D341Med (cell line): ENCODE measurements around the gene SLC35C1.
A peak's percentile ranks its signal among the peaks of the same experiment; 100 is the strongest.
"Not testable (repeated sequence)": the region's sequence is repeated elsewhere in the genome, so short reads cannot be mapped to it uniquely, and the experiment has no call there.

Source experiments
- DNase-seq: peaks from one replicate; pipeline ENCODE4 v3.0.0; 2012; ENCODE audit warnings: low spot score

The SLC35C1 gene

DNA sequence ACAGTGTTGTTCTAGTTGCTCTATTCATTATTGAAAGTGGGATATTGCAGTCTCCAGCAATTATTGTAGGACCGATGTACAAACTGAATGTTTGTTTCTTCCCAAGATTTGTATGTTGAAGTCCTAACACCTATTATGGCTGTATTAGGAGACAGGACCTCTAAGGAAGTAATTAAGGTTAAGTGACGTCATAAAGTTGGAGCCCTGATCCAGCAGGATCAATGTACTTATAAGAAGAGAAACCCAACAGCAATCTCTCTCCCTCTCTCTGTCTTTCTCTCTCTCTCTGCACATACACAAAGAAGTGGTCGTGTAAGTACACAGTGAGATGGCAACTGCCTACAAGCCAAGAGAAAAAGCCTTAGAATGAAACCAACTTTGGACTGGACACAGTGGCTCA lies 16.1 kb upstream of the SLC35C1 start:
- no peak for DNase-seq

DNA sequence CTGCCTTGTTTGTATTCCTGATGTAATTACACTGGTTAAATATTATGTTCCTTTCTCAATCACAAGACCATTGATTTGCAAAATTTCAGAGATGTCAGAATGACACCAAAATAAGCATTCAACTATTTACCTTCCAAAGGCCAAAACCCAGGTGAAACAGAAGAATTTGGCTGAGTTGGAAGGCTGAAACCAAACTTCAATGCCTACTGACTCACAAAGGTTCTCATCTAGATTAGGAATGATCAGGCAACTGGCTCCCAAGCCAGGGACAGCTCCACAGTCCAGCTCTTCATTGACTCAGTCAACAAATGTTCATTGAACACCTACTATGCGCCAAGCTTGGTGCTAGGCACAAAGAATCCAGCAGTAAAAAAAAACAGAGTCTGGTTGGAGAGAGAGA lies 13.4 kb upstream of the SLC35C1 start:
- DNase-seq, result no peak

DNA sequence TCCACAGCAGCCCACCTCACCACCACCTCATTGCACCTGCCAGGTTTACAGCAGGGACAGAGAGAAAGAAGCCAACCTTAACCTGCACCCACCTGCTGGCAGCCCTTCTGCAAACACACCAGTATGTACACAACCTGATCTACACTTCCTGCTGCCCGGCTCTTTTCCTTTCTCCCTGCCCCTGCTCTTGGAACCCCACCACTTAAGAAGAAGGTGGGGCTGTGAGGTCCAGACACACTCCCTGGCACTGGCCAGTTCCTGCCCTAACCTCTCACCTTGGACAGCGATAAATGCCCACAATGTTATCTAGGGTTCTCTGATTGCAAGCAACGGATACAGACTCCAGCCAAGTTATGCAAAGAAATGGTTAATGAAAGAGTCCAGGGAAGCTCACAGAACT lies 10.8 kb upstream of the SLC35C1 start:
- DNase-seq, result no peak

DNA sequence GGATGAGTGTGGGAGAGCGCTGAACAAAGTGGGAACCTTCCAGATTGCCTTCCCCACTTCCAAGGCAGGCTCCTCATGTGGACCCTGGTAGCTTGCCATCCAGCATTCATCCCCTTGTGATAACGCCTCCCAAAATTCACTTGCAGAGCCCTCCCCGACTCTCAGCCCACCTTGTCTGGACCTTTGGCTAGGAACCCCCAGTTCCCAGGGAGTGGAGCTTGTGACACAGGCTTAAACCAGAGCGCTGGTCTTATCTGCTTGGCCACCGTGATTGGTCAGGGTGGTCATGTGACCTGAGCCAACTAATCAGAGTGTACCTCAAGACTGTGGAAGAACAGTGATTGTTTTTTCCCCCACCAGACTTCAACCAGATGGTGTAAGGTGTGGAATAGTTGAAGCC lies 9.6 kb upstream of the SLC35C1 start:
- no peak for DNase-seq

DNA sequence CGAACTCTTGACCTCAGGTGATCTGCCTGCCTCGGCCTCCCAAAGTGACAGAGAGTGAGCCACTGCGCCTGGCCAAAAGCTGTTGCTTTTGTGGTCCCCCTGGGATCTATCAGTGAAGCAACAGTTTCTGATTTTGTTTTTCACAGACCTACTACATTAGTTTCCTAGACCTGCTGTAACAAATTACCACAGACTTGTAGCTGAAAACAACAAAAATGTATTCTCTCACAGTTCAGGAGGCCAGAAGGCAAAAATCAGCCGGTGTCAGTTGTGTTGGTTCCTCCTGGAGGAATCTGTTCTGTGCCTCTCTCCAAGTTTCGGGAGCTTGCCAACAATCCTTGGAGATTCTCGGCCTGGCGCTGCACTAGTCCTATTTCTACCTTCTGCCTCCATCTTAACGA lies 8.5 kb upstream of the SLC35C1 start:
- DNase-seq, result no peak

DNA sequence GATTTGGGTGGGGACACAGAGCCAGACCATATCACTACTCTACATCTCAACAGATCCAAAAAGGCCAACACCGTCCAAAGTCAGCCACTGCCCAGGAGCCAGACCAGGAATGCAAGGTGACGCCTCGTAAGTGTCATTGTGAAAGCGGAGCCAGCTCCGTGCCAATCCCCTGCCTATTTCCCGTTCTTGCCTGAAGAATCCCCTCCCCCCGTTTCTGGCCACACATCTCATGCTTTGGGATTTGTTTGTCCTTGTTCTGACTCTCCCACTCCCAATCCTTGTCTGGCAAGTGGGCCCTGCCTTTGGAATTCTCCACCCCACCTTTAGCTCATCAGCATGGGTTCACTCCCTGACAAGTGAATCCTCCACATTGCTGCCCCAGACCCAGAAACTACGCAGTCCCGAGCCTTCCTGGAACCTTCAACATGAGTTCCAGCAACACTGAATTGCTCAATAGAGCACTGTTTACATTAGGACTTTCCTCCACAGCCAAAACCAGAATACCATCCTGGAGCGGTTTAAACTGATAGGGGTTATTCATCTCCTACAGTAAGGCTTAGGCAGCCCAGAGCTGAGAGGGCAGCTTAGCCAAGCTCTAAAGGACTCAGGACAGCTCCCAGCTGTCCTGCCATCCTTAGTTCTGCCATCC lies 6.0 kb upstream of the SLC35C1 start:
- no peak for DNase-seq

DNA sequence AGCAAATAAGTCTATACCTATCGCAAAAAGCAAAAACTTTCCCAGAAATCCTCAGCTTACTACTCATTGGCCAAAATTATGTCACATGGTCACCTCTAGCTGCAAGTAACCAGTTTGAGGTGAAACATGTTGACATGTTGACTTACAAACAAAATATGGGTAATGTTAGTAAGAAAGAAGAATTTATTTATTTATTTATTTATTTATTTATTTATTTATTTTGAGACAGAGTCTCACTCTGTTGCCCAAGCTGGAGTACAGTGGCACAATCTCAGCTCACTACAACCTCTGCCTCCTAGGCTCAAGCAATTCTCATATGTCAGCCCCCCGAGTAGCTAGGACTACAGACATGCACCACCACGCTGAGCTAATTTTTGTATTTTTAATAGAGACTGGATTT lies 5.4 kb upstream of the SLC35C1 start:
- DNase-seq, result no peak

DNA sequence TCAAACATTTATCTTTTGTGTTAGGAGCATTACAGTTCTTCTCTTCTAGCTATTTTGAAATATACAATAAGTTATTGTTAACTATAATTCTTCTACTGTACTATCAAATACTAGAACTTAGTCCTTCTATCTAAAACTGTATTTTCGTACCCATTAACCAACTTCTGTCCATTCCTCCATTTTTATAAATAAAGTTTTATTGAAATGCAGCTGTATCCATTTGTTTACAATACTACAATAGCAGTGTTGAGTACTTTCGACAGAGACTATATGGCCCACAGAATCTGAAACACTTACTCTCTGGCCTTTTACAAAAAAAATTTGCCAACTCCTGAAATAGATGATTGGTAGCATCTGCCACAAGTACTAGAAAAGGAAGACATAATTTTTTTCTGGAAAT lies 4.7 kb upstream of the SLC35C1 start:
- no peak for DNase-seq

DNA sequence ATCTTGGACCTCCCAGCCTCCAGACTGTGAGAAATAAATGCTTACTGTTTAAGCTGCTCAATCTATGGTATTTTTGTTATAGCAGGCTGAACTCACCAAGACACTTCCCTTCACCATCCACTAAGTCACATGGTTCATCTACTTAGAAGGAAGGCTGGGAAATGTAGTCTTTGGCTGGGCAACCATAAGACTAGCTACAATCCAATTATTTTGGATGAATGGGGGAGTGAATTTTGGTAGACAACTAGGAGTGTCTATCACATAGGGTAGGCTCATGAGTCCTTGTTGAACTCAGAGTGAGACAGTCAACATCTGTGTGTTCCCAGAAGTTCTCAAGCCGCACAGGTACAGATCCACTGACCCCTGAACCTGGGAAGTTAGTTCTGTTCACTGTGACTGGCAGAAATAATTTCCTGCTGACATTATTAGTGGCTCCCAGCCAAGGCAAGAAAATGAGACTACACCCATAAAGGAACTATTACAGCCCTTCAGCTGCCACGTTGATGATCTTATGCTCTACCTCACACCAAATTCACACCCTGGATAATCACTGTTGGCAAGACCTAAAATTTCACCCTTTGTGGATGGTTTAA lies 3.1 kb upstream of the SLC35C1 start:
- DNase-seq, result no peak

DNA sequence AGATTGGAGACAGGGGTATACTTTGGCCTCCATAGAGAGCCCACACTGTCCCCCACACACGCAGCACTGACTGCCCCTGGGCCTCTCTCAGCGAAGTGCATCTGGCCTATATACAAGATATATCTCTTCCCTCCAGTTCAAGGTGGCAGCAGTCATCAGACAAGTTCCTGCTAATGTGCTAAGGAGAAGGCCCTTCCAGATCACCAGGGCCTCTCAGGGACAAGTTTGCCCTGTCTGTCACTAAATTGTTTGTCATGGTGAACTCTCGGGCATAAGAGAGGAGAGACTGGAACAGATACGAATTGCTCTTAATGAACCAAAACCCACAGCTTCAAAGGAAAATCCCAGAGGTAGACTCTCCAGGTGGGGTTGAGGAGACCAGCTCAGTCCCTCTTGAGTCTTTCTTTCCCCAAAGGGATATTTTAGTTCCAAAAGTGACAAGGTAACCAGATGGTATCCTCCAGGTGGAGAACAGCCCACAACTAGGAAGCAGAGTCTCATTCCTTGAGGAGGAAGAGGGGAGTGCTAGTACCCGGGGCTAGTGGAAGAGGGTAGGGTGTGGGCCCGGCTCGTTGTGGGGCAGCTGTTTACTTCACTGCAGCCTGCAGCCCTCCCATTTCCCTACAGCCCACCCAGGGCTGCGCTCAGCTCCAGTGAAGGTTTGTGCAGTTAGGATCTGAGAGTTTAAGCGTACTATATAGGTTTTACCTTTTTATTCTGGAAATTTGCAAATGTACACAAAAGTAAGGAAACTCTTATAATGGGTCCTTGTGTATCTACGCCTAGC lies 2.2 kb upstream of the SLC35C1 start:
- DNase-seq, result no peak

DNA sequence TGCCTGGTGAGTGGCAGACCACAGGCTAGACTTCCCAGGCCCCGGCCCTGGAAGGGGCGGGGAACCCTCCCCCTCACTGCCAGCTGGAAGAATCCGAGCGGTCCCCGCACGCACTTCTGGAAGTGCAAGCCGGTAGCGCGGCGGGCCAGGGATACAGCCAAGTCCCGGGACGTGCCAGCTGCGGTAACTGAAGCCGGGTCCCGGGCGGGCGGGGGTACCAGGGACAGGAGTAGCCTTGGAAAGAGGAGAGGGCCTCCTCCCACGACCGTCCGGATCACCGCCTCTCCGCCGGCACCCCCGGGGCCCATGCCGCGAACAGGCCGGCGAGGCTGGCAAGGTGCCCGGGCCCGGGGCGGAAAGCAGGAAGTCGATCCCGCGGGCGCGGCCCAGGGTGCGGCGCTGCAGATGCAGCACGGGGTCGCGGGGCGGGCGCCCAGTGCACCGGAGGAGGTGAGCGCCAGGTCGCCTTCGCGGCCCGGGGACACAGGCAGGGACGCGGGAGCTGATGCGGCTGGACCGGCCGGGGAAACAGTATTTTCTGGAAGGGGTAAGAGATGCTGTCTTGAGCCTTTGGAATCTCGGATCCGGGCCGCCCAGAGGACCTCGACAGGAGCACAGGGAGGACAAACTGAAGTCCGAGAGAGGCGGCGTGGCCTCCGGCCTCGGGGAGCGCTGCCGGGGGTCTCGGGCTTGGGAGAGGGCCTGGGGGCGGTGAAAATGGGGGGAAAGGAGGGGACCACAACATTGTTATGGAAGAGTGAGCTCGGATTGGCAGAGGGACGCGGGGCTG lies 783 bp upstream of the SLC35C1 start:
- DNase-seq, result peak; percentile 82

DNA sequence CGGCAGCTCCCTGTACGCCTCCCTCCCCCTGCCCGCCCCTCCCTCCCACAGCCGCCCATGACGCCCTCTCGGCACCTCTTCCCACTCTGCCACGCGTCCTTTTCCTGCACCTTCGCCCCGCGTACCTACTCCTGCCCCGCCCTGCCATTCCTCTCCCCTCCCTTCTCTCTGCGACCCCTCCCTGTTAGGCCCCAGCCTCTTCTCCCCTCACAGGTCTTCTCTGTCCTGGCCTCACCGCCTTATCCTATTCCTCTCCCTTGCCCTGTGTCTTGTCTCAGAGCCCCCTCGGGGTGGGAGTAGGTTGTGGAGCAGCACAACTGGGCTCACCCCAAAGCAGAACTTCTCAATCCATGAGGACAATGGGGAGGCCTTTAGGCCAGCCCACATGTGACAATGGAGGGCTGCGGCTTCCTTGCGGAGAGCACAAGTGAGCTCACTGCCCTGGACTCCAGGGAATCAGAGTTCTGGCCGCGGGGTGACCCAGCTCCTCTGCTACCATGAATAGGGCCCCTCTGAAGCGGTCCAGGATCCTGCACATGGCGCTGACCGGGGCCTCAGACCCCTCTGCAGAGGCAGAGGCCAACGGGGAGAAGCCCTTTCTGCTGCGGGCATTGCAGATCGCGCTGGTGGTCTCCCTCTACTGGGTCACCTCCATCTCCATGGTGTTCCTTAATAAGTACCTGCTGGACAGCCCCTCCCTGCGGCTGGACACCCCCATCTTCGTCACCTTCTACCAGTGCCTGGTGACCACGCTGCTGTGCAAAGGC lies 539 bp downstream of the SLC35C1 start:
- DNase-seq, result no peak

DNA sequence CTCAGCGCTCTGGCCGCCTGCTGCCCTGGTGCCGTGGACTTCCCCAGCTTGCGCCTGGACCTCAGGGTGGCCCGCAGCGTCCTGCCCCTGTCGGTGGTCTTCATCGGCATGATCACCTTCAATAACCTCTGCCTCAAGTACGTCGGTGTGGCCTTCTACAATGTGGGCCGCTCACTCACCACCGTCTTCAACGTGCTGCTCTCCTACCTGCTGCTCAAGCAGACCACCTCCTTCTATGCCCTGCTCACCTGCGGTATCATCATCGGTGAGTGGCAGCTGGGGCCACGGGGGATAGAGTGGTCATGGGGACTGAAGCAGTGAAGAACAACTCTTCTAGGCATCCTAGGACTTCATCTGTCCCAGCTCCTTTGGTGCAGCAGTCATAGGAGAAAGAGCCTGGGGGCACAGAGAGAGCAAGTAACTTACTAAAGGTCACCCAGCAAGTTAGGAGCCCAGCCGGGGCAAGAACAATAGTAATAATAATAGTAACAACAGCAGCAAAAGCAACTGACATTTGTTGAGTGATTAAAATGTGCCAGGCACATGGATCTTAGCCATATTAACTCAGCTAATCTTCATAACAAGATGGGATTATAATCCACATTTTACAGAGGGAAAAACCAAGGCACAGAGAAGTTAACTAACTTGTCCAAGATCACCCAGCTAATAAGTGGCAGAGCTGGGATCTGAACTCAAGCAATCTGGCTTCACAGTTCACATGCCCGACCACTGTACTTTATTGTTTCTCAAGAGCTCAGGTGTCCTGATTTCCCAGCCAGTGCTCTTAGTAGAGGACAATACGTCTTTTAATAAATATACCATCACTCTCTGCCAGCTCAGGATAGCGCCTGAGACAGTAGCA lies 1.4 kb downstream of the SLC35C1 start:
- no peak for DNase-seq

DNA sequence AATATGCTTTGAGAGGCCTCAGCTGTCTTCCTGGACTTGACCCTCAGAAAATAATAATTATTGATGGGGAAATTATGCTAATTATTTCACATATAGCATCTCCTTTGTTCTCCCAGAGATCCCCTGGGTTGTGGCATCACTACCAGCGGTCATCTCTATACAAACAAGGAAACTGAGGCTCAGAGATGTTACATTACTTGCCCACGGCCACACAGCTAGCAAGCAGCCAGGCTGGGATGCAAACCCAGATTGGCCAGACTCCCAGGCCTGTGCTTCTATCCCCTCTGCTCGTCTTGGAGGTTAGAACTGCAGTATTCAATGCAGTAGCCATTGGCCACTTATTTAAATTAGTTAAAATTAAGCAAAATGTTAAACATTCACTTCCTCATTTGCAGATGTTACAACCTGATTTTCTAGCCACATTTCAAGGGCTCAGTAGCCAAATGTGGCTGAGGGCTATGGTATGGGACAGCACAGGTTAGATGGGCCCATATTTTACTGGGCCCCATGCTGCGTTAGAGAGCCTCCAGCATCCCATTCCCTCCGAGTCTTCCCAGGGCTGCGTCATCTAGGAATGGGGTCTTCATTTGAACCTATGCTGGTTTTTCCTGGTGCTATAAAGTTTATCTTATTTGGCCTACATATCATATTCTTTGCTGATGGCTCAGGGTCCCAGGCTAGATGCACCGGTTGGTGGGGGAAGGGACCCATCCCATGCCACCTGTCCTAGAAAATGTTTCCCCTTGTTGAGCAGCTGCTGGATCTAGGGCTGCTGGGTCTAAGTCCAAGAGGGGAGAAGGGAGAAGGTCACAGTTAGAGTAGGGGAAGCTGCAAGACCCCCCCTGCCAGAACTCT lies 2.2 kb downstream of the SLC35C1 start:
- no peak for DNase-seq

DNA sequence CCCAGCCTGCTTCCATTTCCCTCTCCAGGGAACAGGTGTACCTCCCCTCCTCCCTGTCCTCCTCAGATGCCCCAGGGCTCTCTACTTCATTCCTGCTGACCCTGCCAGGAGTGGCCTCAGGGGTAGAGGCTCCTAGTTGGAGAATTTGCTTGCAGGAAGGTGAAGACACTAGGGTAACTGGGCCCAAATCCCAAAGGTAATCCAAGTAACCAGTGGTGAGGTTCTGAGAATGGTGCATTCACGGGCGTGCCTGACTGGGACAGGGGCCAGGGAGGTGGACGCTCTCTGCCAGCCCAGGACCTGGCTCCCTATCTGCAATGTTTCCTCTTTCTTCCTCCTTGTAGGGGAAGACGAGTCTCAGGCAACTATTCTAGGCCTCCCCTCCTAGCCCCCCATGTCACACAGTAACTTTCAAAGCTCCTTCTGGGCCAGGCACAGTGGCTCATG lies 2.9 kb downstream of the SLC35C1 start:
- DNase-seq, result no peak

DNA sequence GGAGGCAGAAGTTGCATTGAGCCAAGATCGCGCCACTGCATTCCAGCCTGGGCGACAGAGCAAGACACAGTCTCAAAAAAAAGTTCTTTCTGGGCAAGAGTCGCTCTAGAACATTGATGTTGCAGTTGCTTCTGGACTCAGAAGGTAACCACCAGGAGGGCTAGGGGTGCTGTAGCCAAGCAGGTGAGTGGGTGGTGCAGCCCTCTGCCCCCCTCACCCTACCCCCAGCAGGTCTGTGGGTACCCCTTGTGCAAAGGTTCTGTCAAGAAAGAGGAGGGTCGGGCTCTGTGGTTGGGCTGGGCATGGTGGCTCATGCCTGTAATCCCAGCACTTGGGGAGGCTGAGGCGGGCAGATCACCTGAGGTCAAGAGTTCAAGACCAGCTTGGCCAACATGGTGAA lies 3.5 kb downstream of the SLC35C1 start:
- DNase-seq, result not testable (repeated sequence)

DNA sequence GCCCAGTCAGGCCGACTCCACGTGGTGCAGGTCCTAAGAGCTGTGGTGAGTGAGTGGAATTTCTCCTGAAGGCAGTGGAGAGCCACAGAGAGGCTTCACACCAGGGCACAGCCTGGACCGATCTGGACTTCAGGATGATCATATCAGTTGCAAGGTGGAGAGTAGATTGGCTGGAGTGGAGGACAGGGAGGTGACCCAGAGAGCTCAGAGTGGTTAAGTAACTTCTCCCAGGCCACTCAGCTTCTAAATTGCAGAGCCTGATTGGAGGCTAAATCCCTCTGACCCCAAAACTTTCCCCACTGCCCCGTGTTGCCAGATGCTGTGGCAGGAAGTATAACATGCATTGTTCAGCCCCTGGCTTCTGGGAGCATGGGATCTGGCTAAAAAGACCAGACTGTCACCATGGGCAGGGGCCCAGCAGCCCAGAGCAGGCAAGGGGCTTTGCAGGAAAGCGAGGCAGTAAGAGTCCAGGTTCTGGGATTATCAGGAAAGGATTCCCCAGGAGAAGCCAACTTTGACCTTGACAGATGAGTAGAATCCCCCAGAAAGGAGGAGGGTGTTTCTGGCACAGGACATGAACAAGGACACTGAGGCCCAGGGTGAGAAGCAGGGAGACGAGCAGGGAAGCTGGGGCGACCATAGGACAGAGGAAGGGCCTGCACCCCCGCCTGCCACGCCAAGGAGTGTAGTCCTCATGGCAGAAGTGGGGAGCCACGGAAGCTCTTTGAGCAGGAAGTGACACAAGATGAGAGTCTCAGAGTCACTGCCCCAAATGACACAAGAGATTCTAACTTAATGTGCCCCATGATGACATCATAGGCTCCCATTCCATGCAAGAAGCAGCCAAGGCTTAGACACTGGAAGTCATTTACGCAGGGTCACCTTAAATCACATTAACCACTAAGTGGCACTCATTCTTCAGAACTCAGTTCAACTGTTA lies 4.8 kb downstream of the SLC35C1 start:
- DNase-seq, result no peak

DNA sequence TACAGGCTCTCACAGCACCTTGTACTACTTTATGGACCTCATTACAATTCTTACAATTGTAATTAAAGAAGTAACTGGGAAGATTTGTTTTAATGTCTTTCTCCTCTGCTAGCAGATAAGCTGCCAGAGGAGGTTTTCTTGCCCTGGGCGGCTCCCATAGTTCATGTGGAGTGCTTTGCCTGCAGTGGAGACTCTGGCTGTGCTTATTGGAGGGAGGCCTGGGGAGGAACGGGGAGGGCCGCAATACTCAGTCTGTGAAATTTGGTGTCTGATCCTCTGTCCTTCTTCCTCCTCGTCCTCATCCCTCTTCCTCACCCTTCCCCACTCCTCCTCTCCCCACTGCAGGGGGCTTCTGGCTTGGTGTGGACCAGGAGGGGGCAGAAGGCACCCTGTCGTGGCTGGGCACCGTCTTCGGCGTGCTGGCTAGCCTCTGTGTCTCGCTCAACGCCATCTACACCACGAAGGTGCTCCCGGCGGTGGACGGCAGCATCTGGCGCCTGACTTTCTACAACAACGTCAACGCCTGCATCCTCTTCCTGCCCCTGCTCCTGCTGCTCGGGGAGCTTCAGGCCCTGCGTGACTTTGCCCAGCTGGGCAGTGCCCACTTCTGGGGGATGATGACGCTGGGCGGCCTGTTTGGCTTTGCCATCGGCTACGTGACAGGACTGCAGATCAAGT lies 5.6 kb downstream of the SLC35C1 start:
- DNase-seq, result no peak
